ENCODE results near the gene SLC47A2. TPM values are rescaled to one million over a fixed set of nuclear protein-coding genes. Genes with fewer than 3 reads are reported as not detected.

The SLC47A2 gene
- total and polyA plus RNA-seq, 2 donors (not counting 1 experiment from before 2014, with no cell fraction given): not detected

DNA sequence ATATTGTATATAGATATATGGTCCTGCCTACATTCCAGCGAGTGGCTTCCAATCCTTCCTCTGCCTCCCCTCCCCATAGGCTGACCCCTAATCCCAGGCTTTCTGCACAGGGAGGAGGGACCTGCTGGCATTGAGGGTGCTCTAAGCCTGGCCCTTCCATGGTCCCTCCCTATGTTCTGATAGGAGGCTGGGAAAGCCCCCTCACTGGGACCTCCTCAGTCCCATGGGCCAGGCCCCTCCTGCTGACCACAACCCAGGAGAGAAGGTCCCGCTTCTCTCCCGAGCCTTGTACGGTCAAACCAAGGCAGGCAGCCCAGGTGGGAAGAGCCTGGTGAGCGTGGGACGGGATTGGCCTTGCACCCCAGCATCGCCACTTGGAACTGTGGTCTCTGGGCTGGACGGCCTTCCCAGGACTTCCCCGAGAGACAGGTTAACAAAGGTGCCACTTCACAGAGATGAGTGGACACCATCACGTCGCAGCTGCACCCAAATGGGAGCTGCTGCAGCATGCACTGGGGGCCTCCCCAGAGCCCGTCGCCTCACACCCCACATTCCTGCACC, 30.9 kb upstream of the SLC47A2 start:
- Histone ChIP-seq H3K9ac (ENCODE audit: insufficient read depth, low read length) (no peak overlapping the region), H3K4me2 (ENCODE audit: extremely low read depth, insufficient read depth, low read length) (no peak overlapping the region), H4K20me1 (ENCODE audit: control insufficient read depth, extremely low read depth, insufficient read depth, low read length) (no peaks in the 10 kb centered on the region), H3K9me3 (ENCODE audit: control insufficient read depth, insufficient read depth, low read depth, low read length) (no peaks in the 10 kb centered on the region), H3K36me3 (ENCODE audit: control insufficient read depth, insufficient read depth, low read length) (no peaks in the 10 kb centered on the region), H3K79me2 (ENCODE audit: control insufficient read depth, insufficient read depth, low read length) (no peaks in the 10 kb centered on the region), H3K27me3 (ENCODE audit: control insufficient read depth, insufficient read depth, low read length) (peaks cover 4% of the 10 kb centered on the region), H3K27ac (ENCODE audit: insufficient read depth, low read length) (no peak overlapping the region), H2AFZ (ENCODE audit: low read length) (no peak overlapping the region), H3K4me1 (ENCODE audit: control insufficient read depth, extremely low read depth, insufficient read depth, low read length) (no peaks in the 10 kb centered on the region), H3K4me3 (replicated peaks in 1 of 4; ENCODE audit: control extremely low read depth in 1 of 4, insufficient read depth in 1 of 4, low read depth in 3 of 4, low read length in 4 of 4) (no peak overlapping the region)
- TF ChIP-seq, protein P1, sequence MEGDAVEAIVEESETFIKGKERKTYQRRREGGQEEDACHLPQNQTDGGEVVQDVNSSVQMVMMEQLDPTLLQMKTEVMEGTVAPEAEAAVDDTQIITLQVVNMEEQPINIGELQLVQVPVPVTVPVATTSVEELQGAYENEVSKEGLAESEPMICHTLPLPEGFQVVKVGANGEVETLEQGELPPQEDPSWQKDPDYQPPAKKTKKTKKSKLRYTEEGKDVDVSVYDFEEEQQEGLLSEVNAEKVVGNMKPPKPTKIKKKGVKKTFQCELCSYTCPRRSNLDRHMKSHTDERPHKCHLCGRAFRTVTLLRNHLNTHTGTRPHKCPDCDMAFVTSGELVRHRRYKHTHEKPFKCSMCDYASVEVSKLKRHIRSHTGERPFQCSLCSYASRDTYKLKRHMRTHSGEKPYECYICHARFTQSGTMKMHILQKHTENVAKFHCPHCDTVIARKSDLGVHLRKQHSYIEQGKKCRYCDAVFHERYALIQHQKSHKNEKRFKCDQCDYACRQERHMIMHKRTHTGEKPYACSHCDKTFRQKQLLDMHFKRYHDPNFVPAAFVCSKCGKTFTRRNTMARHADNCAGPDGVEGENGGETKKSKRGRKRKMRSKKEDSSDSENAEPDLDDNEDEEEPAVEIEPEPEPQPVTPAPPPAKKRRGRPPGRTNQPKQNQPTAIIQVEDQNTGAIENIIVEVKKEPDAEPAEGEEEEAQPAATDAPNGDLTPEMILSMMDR (conservative IDR thresholded peaks at IDR 0.05 in 1 of 2, IDR thresholded peaks at IDR 0.05 in 1 of 2; ENCODE audit: low read depth in 1 of 2, low read length in 2 of 2): no peak
- no peak for TF ChIP-seq EZH2 (IDR thresholded peaks at IDR 0.05; ENCODE audit: low read length, missing control alignments)
- no peak for DNase-seq (ENCODE audit: low read depth in 2 of 2)

DNA sequence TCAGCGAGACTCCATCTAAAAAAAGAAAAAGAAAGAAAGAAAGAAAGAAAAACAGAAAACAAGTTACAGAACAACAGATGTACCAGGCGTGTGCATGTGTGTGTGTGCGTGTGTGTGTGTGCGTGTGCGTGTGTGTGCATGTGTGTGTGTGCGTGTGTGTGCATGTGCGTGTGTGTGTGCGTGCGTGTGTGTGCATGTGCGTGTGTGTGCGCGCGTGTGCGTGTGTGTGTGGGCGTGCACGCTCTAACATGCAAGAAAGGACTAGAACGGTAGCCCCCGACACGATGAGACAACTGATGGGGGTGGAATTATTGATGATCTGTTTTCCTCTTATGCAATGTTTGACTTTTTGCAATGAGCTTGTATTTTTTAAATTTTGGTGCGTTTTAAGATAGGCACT, 30.1 kb upstream of the SLC47A2 start:
- H3K79me2 ChIP-seq (ENCODE audit: control insufficient read depth, insufficient read depth, low read length): no peaks in the 10 kb centered on the region
- peaks cover 4% of the 10 kb centered on the region for H3K27me3 ChIP-seq (ENCODE audit: control insufficient read depth, insufficient read depth, low read length)
- H3K4me3 ChIP-seq (replicated peaks in 1 of 4; ENCODE audit: control extremely low read depth in 1 of 4, insufficient read depth in 1 of 4, low read depth in 3 of 4, low read length in 4 of 4): no peak overlapping the region
- H3K4me1 ChIP-seq (ENCODE audit: control insufficient read depth, extremely low read depth, insufficient read depth, low read length): no peaks in the 10 kb centered on the region
- H3K4me2 ChIP-seq (ENCODE audit: extremely low read depth, insufficient read depth, low read length): no peak overlapping the region
- no peak overlapping the region for H2AFZ ChIP-seq (ENCODE audit: low read length)
- TF ChIP-seq, protein P1 (conservative IDR thresholded peaks at IDR 0.05 in 1 of 2, IDR thresholded peaks at IDR 0.05 in 1 of 2; ENCODE audit: low read depth in 1 of 2, low read length in 2 of 2): no peak
- TF ChIP-seq EZH2 (IDR thresholded peaks at IDR 0.05; ENCODE audit: low read length, missing control alignments): no peak
- H3K27ac ChIP-seq (ENCODE audit: insufficient read depth, low read length): no peak overlapping the region
- DNase-seq (ENCODE audit: low read depth in 2 of 2): no peak
- no peaks in the 10 kb centered on the region for H3K36me3 ChIP-seq (ENCODE audit: control insufficient read depth, insufficient read depth, low read length)
- no peaks in the 10 kb centered on the region for H3K9me3 ChIP-seq (ENCODE audit: control insufficient read depth, insufficient read depth, low read depth, low read length)
- no peaks in the 10 kb centered on the region for H4K20me1 ChIP-seq (ENCODE audit: control insufficient read depth, extremely low read depth, insufficient read depth, low read length)
- H3K9ac ChIP-seq (ENCODE audit: insufficient read depth, low read length): no peak overlapping the region

DNA sequence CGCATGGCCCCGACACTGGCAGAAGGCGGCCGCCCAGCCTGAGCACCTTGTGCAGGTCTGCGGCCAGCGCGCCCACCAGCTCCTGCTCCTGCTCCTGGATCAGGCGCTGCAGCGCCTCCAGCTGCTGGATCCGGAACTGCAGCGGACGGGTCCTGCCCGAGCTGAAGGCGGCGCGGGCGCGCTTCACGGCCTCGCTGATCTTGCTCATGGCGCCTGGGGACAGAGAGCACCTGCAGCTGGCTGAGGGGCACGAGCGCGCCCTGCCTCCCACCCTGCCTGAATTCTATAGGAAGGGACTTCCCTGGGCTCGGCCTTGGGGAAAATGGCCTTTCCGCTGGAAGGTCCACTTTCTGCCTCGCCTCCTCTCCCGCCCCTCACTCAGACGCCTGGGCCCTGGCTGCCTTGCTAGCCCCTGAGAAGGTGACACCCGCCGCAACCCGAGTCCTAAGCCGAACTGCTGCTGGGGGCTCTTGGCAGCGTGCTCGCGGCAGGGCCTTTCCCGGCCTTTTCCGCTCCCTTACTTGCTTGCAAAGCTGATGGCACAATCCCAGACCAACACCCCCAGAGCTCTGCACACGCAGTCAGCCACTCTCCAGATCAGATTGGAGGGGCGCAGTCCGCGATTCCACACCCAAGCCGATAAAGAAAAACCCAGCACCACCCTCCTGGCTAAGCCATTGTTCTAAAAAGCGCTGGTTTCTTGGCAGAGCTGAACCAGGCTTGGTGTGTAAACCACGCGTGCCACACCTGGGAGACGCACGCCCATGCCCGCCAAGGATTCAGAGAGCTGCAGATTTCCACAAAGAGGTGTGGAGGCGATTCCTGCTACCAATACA, 28.8 kb upstream of the SLC47A2 start:
- H3K79me2 ChIP-seq (ENCODE audit: control insufficient read depth, insufficient read depth, low read length): no peaks in the 10 kb centered on the region
- H4K20me1 ChIP-seq (ENCODE audit: control insufficient read depth, extremely low read depth, insufficient read depth, low read length): no peaks in the 10 kb centered on the region
- no peak overlapping the region for H3K27ac ChIP-seq (ENCODE audit: insufficient read depth, low read length)
- peak overlapping the region; percentile 72 for H3K4me2 ChIP-seq (ENCODE audit: extremely low read depth, insufficient read depth, low read length)
- DNase-seq (ENCODE audit: low read depth in 2 of 2): peak; percentile 60 to 63
- no peak overlapping the region for H3K9ac ChIP-seq (ENCODE audit: insufficient read depth, low read length)
- H3K4me3 ChIP-seq (replicated peaks in 1 of 4; ENCODE audit: control extremely low read depth in 1 of 4, insufficient read depth in 1 of 4, low read depth in 3 of 4, low read length in 4 of 4): peak overlapping the region in 1 of 4 experiments; percentile 17
- peaks cover 4% of the 10 kb centered on the region for H3K27me3 ChIP-seq (ENCODE audit: control insufficient read depth, insufficient read depth, low read length)
- no peak for TF ChIP-seq EZH2 (IDR thresholded peaks at IDR 0.05; ENCODE audit: low read length, missing control alignments)
- TF ChIP-seq, protein P1 (conservative IDR thresholded peaks at IDR 0.05 in 1 of 2, IDR thresholded peaks at IDR 0.05 in 1 of 2; ENCODE audit: low read depth in 1 of 2, low read length in 2 of 2): peak; percentile 57 to 83
- H3K4me1 ChIP-seq (ENCODE audit: control insufficient read depth, extremely low read depth, insufficient read depth, low read length): no peaks in the 10 kb centered on the region
- no peak overlapping the region for H2AFZ ChIP-seq (ENCODE audit: low read length)
- no peaks in the 10 kb centered on the region for H3K9me3 ChIP-seq (ENCODE audit: control insufficient read depth, insufficient read depth, low read depth, low read length)
- no peaks in the 10 kb centered on the region for H3K36me3 ChIP-seq (ENCODE audit: control insufficient read depth, insufficient read depth, low read length)
